ENCODE data around the gene VPS8. TPM values are rescaled to one million over a fixed set of nuclear protein-coding genes. Genes with fewer than 3 reads are reported as not detected.
A peak's percentile ranks its signal among the peaks of the same experiment; 100 is the strongest.

Gene VPS8
- total and polyA plus RNA-seq, 2 of the 13 experiments (the other 11 are each of a cell fraction or from before 2014, with no cell fraction given) = 14.2 to 35.1 TPM

DNA sequence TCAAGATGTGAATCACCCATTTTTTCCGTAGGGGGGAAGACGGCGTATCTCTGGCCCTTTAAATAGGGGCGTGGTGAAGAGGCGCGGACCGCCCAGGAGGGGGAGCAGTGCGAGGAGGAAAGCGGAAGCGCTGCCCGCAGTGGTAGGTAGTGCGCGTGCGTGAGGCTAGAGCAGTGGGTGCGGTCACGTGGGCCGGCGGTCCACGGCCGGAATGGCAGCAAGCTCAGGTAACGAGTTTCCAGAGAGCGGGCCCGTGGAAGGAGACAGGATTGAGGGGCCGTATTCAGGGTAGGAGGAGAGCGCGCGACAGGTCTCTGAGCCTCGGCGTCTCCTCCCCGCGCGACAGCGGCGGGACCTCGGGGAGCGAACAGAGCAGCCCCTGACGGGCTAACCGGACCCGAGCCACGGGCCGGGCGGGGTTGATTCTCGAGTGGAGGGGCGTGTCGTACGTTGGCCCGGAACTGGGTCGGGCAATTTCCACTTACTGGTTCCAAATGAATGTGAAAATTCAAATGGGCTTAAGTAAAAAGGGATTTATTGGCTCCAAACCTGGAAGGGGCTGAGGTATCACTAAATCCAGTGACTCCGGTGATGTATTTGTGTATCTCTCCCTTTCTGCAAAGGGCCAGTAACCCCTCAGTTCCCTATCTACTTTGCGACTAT, at the start of gene VPS8 (continued):
- TF ChIP-seq, protein P1, sequence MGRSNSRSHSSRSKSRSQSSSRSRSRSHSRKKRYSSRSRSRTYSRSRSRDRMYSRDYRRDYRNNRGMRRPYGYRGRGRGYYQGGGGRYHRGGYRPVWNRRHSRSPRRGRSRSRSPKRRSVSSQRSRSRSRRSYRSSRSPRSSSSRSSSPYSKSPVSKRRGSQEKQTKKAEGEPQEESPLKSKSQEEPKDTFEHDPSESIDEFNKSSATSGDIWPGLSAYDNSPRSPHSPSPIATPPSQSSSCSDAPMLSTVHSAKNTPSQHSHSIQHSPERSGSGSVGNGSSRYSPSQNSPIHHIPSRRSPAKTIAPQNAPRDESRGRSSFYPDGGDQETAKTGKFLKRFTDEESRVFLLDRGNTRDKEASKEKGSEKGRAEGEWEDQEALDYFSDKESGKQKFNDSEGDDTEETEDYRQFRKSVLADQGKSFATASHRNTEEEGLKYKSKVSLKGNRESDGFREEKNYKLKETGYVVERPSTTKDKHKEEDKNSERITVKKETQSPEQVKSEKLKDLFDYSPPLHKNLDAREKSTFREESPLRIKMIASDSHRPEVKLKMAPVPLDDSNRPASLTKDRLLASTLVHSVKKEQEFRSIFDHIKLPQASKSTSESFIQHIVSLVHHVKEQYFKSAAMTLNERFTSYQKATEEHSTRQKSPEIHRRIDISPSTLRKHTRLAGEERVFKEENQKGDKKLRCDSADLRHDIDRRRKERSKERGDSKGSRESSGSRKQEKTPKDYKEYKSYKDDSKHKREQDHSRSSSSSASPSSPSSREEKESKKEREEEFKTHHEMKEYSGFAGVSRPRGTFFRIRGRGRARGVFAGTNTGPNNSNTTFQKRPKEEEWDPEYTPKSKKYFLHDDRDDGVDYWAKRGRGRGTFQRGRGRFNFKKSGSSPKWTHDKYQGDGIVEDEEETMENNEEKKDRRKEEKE (IDR thresholded peaks at IDR 0.05) = no peak
- TF ChIP-seq ZNF569 (CRISPR knock-in tag; IDR thresholded peaks at IDR 0.05; ENCODE audit: borderline replicate concordance) (no peak), MXI1 (IDR thresholded peaks at IDR 0.05; ENCODE audit: borderline replicate concordance, low read depth, low read length) (peak; percentile 88; the same call in 2 of the 3 replicates), SALL1 (CRISPR knock-in tag; IDR thresholded peaks at IDR 0.05) (peak; percentile 78), MTF2 (CRISPR knock-in tag; IDR thresholded peaks at IDR 0.05; ENCODE audit: borderline replicate concordance) (no peak), YY1 (IDR thresholded peaks at IDR 0.05; ENCODE audit: insufficient read depth, insufficient replicate concordance, low read depth, low read length) (peak; percentile 84), ETV6 (CRISPR knock-in tag; conservative IDR thresholded peaks at IDR 0.05) (peak; percentile 69; the same call in 1 of the 2 replicates), SPEN (CRISPR knock-in tag; IDR thresholded peaks at IDR 0.05; ENCODE audit: low read depth) (peak; percentile 44; the same call in 1 of the 2 replicates), GZF1 (CRISPR knock-in tag; IDR thresholded peaks at IDR 0.05) (no peak), DNMT3B (CRISPR knock-in tag; conservative IDR thresholded peaks at IDR 0.05) (no peak), ZNF891 (CRISPR knock-in tag; IDR thresholded peaks at IDR 0.05) (0 out of 2 replicates have a peak, but pooled peaks have one; percentile 24), SOX13 (IDR thresholded peaks at IDR 0.05) (no peak), SOX13 (CRISPR knock-in tag; conservative IDR thresholded peaks at IDR 0.05 in 1 of 2, IDR thresholded peaks at IDR 0.05 in 1 of 2) (no peak; a peak in 1 of 4 replicates), ZNF672 (CRISPR knock-in tag; IDR thresholded peaks at IDR 0.05) (no peak), SYNCRIP (IDR thresholded peaks at IDR 0.05; ENCODE audit: insufficient read depth, low read depth, low read length) (no peak), ZNF878 (CRISPR knock-in tag; IDR thresholded peaks at IDR 0.05) (no peak)
- TF ChIP-seq, protein P2, sequence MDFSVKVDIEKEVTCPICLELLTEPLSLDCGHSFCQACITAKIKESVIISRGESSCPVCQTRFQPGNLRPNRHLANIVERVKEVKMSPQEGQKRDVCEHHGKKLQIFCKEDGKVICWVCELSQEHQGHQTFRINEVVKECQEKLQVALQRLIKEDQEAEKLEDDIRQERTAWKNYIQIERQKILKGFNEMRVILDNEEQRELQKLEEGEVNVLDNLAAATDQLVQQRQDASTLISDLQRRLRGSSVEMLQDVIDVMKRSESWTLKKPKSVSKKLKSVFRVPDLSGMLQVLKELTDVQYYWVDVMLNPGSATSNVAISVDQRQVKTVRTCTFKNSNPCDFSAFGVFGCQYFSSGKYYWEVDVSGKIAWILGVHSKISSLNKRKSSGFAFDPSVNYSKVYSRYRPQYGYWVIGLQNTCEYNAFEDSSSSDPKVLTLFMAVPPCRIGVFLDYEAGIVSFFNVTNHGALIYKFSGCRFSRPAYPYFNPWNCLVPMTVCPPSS (IDR thresholded peaks at IDR 0.05) = no peak
- TF ChIP-seq, protein P3, sequence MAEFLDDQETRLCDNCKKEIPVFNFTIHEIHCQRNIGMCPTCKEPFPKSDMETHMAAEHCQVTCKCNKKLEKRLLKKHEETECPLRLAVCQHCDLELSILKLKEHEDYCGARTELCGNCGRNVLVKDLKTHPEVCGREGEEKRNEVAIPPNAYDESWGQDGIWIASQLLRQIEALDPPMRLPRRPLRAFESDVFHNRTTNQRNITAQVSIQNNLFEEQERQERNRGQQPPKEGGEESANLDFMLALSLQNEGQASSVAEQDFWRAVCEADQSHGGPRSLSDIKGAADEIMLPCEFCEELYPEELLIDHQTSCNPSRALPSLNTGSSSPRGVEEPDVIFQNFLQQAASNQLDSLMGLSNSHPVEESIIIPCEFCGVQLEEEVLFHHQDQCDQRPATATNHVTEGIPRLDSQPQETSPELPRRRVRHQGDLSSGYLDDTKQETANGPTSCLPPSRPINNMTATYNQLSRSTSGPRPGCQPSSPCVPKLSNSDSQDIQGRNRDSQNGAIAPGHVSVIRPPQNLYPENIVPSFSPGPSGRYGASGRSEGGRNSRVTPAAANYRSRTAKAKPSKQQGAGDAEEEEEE (CRISPR knock-in tag; IDR thresholded peaks at IDR 0.05; ENCODE audit: borderline replicate concordance) = peak; percentile 50; the same call in 1 of the 2 replicates
- TF ChIP-seq, protein P4, sequence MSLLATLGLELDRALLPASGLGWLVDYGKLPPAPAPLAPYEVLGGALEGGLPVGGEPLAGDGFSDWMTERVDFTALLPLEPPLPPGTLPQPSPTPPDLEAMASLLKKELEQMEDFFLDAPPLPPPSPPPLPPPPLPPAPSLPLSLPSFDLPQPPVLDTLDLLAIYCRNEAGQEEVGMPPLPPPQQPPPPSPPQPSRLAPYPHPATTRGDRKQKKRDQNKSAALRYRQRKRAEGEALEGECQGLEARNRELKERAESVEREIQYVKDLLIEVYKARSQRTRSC (CRISPR knock-in tag; IDR thresholded peaks at IDR 0.05; ENCODE audit: low read depth) = no peak

Data from HepG2 (cell line).